MM.1S (cell line): ENCODE measurements around the gene NPPB.

Experiments
- DNase-seq: peaks from one replicate; pipeline ENCODE4 v3.0.0-alpha.2; 2015
- H2AFZ ChIP-seq: fragments of 300-600 bp; sonication (generic); 2 replicates; pipeline ENCODE4 v1.6.0; 2016; ENCODE audit warnings: antibody characterized with exemption, low read length
- H3F3A ChIP-seq: fragments of 300-600 bp; sonication (generic); 2 replicates; pipeline ENCODE4 v1.6.1; 2016; ENCODE audit warnings: mild to moderate bottlenecking, antibody characterized with exemption, low read length, moderate library complexity, mixed read lengths; ENCODE audit not compliant: insufficient read depth
- H3K27ac ChIP-seq: fragments of 300-600 bp; sonication (generic); 2 replicates; pipeline ENCODE4 v1.5.1; 2016; ENCODE audit warnings: mild to moderate bottlenecking, low read length
- H3K27me3 ChIP-seq: fragments of 300-600 bp; sonication (generic); replicated peaks from 2 replicates; pipeline ENCODE4 v1.6.0; 2016; ENCODE audit warnings: low read length; ENCODE audit not compliant: insufficient read depth
- H3K36me3 ChIP-seq: fragments of 300-600 bp; sonication (generic); replicated peaks from 2 replicates; pipeline ENCODE4 v1.6.1; 2016; ENCODE audit warnings: mild to moderate bottlenecking, low read length, mixed read lengths; ENCODE audit not compliant: insufficient read depth
- H3K4me1 ChIP-seq: fragments of 300-600 bp; sonication (generic); 2 replicates; pipeline ENCODE4 v1.6.1; 2016; ENCODE audit warnings: low read length, mixed read lengths
- H3K4me2 ChIP-seq: fragments of 300-600 bp; sonication (generic); 2 replicates; pipeline ENCODE4 v1.6.0; 2016; ENCODE audit warnings: low read depth, low read length
- H3K4me3 ChIP-seq: fragments of 300-600 bp; sonication (generic); 2 replicates; pipeline ENCODE4 v1.5.1; 2016; ENCODE audit warnings: low read length, mixed read lengths
- H3K79me2 ChIP-seq: fragments of 300-600 bp; sonication (generic); 2 replicates; pipeline ENCODE4 v1.6.1; 2016; ENCODE audit warnings: mixed run types, low read length, mixed read lengths
- H3K9ac ChIP-seq: fragments of 300-600 bp; sonication (generic); 2 replicates; pipeline ENCODE4 v1.6.1; 2016; ENCODE audit warnings: low read length, mixed read lengths
- H3K9me2 ChIP-seq: fragments of 300-600 bp; sonication (generic); replicated peaks from 2 replicates; pipeline ENCODE4 v1.6.1; 2016; ENCODE audit warnings: mild to moderate bottlenecking, low read length, mixed read lengths; ENCODE audit not compliant: insufficient read depth
- H3K9me3 ChIP-seq: fragments of 300-600 bp; sonication (generic); replicated peaks from 2 replicates; pipeline ENCODE4 v1.6.1; 2016; ENCODE audit warnings: mild to moderate bottlenecking, low read length, mixed read lengths; ENCODE audit not compliant: insufficient read depth
- H4K20me1 ChIP-seq: fragments of 300-600 bp; sonication (generic); 2 replicates; pipeline ENCODE4 v1.6.1; 2016; ENCODE audit warnings: mild to moderate bottlenecking, low read length, moderate library complexity, mixed read lengths; ENCODE audit not compliant: insufficient read depth
- EZH2 ChIP-seq: fragments of 300-600 bp; sonication (generic); optimal IDR thresholded peaks from 2 replicates; pipeline ENCODE3; 2017; ENCODE audit warnings: low read depth, mild to moderate bottlenecking, antibody characterized with exemption, low read length, mixed read lengths
- EZH2phosphoT487 ChIP-seq: fragments of 300-600 bp; sonication (generic); IDR thresholded peaks from 2 replicates; pipeline ENCODE4 v1.6.1; 2018; ENCODE audit warnings: antibody characterized with exemption, low read length
- TF ChIP-seq, protein P1 (sequence below): fragments of 300-600 bp; sonication (generic); IDR thresholded peaks from 2 replicates; pipeline ENCODE4 v1.5.1; 2016; ENCODE audit warnings: antibody characterized with exemption, low read length, mixed read lengths

Gene NPPB

DNA sequence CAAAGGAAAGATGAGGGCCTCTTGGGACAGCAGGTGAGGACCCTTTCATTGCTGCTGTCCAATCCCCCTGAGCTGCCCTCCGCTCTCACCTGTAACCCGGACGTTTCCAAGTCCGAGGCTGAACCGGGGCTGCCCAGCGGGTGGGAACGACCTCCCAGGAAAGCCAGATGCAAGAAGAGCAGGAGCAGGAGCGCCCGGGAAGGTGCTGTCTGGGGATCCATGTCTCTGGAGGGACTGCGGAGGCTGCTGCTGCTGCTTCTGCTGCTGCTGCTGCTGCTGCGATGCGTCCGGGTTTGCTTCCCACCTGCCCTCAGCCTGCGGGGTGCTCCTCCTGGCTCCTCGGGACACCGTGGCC, at the start of gene NPPB:
TSS of gene NPPB (minus strand) at position 333 of the 355 bp plus-strand sequence. CDS start at position 221, 112 bp downstream.
- Histone ChIP-seq H3K27me3 (peaks cover 84% of the 10 kb centered on the region), H3K27ac (no peak within 1 kb of the TSS), H3K9me2 (no peaks in the 10 kb centered on the region), H3K36me3 (no peaks in the 10 kb centered on the region), H3K4me2 (no peak within 1 kb of the TSS), H3F3A (no peaks in the 10 kb centered on the region), H3K4me1 (no peaks in the 10 kb centered on the region), H3K9ac (no peak within 1 kb of the TSS), H4K20me1 (no peaks in the 10 kb centered on the region), H3K4me3 (no peak within 1 kb of the TSS), H3K9me3 (no peaks in the 10 kb centered on the region), H3K79me2 (no peaks in the 10 kb centered on the region), H2AFZ (no peak within 1 kb of the TSS)
- TF ChIP-seq, protein P1, sequence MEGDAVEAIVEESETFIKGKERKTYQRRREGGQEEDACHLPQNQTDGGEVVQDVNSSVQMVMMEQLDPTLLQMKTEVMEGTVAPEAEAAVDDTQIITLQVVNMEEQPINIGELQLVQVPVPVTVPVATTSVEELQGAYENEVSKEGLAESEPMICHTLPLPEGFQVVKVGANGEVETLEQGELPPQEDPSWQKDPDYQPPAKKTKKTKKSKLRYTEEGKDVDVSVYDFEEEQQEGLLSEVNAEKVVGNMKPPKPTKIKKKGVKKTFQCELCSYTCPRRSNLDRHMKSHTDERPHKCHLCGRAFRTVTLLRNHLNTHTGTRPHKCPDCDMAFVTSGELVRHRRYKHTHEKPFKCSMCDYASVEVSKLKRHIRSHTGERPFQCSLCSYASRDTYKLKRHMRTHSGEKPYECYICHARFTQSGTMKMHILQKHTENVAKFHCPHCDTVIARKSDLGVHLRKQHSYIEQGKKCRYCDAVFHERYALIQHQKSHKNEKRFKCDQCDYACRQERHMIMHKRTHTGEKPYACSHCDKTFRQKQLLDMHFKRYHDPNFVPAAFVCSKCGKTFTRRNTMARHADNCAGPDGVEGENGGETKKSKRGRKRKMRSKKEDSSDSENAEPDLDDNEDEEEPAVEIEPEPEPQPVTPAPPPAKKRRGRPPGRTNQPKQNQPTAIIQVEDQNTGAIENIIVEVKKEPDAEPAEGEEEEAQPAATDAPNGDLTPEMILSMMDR, result no peak
- no peak for TF ChIP-seq EZH2
- TF ChIP-seq EZH2phosphoT487, result no peak
- no peak for DNase-seq

DNA sequence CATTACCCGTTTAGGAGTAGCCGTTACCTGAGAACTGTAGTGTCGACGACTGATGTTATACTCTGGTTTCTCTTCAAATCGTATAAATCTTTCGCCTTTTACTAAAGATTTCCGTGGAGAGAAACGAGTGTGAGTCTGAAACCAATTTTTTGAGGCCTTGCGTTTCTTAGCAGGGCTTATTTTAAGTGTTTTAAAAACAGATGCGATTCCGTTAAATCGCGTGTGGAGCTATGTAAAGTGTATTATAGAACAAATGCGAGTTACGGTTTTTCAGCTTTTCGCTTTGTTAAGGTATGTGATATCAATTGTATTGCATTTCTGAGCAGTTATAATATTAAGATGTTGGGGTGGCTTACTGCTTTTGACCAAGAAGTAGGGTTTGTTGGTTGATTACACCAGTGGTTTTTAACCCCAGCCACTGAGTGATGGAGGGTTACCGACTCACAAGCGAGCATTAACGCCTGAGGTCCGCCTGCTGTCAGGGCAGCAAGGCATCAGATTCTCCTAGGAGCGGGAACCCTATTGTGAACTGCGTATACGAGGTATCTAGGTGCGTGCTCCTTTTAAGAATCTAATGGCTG, 49.4 kb upstream of the NPPB start:
- Histone ChIP-seq H3K27me3 (no peaks in the 10 kb centered on the region), H4K20me1 (no peaks in the 10 kb centered on the region), H3K36me3 (no peaks in the 10 kb centered on the region), H3F3A (peaks cover 14% of the 10 kb centered on the region), H3K4me3 (peak overlapping the region; percentile 69), H3K9ac (peak overlapping the region; percentile 83), H3K4me1 (no peaks in the 10 kb centered on the region), H3K4me2 (peak overlapping the region; percentile 81), H3K9me3 (no peaks in the 10 kb centered on the region), H3K27ac (peak overlapping the region; percentile 94), H3K9me2 (no peaks in the 10 kb centered on the region), H2AFZ (no peak overlapping the region; the same call in 1 of the 2 replicates), H3K79me2 (no peaks in the 10 kb centered on the region)
- peak; percentile 97 for DNase-seq
- TF ChIP-seq, protein P1, result no peak
- no peak for TF ChIP-seq EZH2phosphoT487
- no peak for TF ChIP-seq EZH2

DNA sequence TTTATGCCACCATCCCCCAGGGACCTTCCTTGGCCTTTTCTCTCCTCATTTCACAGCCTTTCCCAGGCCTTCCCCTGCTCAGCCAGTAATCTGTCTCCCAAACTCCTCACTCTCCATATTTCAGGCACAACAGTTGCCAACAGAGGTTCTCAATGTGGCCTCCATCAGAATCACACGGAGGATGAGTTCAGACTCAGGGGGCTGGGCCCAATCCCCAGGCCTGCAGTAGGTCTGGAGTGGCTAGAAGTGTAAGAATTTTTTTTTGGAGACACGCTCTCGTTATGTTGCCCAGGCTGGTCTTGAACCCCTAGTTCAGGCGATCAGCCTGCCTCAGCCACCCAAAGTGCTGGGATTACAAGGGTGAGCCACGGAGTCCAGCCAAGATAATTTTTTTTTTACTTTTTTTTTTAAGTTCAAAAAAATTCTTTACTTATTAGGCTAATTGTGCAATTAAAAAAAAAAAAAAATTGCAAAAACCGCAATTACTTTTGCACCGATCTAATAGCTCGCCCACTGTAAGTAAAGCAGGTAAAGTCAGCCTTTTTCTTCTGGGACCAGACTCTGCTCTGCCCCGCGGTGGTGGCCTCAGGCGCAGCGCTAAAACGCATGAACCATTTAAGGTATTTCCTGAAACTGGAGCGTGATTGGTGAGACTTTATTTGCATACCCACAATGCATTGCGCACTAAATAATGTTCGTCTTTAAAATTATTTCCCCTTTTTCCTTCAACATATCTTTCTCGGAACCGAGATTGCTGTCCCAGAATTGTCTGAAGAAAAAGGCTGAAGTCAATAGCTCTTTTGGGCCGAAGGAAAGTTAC, 48.7 kb upstream of the NPPB start:
- H3K9me2 ChIP-seq, result no peaks in the 10 kb centered on the region
- H3K27ac ChIP-seq, result peak overlapping the region; percentile 94
- peaks cover 14% of the 10 kb centered on the region for H3F3A ChIP-seq
- H3K4me3 ChIP-seq, result peak overlapping the region; percentile 9; the same call in 1 of the 2 replicates
- H2AFZ ChIP-seq, result no peak overlapping the region
- H3K27me3 ChIP-seq, result peaks cover 2% of the 10 kb centered on the region; the same call in 1 of the 2 replicates
- TF ChIP-seq, protein P1, result peak; percentile 77
- no peak for TF ChIP-seq EZH2phosphoT487
- H3K4me1 ChIP-seq, result no peaks in the 10 kb centered on the region
- H3K36me3 ChIP-seq, result no peaks in the 10 kb centered on the region
- H3K9me3 ChIP-seq, result no peaks in the 10 kb centered on the region
- H3K4me2 ChIP-seq, result peak overlapping the region; percentile 42
- DNase-seq, result peak; percentile 96
- no peaks in the 10 kb centered on the region for H3K79me2 ChIP-seq
- H4K20me1 ChIP-seq, result no peaks in the 10 kb centered on the region
- H3K9ac ChIP-seq, result peak overlapping the region; percentile 83
